GM12878 (cell line): ENCODE measurements around the gene SFN. TPM values are rescaled to one million over a fixed set of nuclear protein-coding genes. Genes with fewer than 3 reads are reported as not detected.

ENCODE experiments used
- BACH1 ChIP-seq: fragments of 450-650 bp; IDR thresholded peaks from 2 replicates; pipeline ENCODE4 v1.6.1; 2017; ENCODE audit warnings: mild to moderate bottlenecking, borderline replicate concordance
- E4F1 ChIP-seq: fragments of 450-650 bp; IDR thresholded peaks from 2 replicates; pipeline ENCODE4 v1.6.1; 2018; ENCODE audit warnings: borderline replicate concordance, mild to moderate bottlenecking; ENCODE audit not compliant: partially characterized antibody
- FOS ChIP-seq: IDR thresholded peaks from 3 replicates; pipeline ENCODE4 v1.6.1; 2011; ENCODE audit warnings: borderline replicate concordance; ENCODE audit not compliant: insufficient read length; ENCODE audit errors: extremely low read depth
- FOXM1 ChIP-seq: IDR thresholded peaks from 2 replicates; pipeline ENCODE4 v1.6.1; 2012; ENCODE audit warnings: low read depth, mild to moderate bottlenecking, inconsistent platforms, low read length, moderate library complexity
- HDAC6 ChIP-seq: fragments of 200-600 bp; sonication (generic); IDR thresholded peaks from one replicate; pipeline ENCODE4 v1.8.0; 2017; ENCODE audit warnings: antibody characterized with exemption; ENCODE audit not compliant: unreplicated experiment
- MEF2A ChIP-seq: IDR thresholded peaks from 2 replicates; pipeline ENCODE4 v1.6.1; 2011; ENCODE audit warnings: low read depth, mild to moderate bottlenecking, low read length, moderate library complexity; ENCODE audit not compliant: insufficient read depth
- NFIC ChIP-seq: IDR thresholded peaks from 2 replicates; pipeline ENCODE4 v1.6.1; 2012; ENCODE audit warnings: low read depth, mild to moderate bottlenecking, inconsistent platforms, low read length, moderate library complexity
- NRF1 ChIP-seq: conservative IDR thresholded peaks from 2 replicates; pipeline ENCODE4 v1.6.1; 2011; ENCODE audit warnings: mild to moderate bottlenecking, low read depth, low read length, improper control_type of control experiment
- PAX8 ChIP-seq: fragments of 450-650 bp; IDR thresholded peaks from 2 replicates; pipeline ENCODE4 v1.6.1; 2017; ENCODE audit warnings: mild to moderate bottlenecking, moderate library complexity
- PBX3 ChIP-seq: IDR thresholded peaks from 2 replicates; pipeline ENCODE4 v1.6.1; 2011; ENCODE audit warnings: mild to moderate bottlenecking, low read depth, low read length, moderate library complexity; ENCODE audit not compliant: insufficient replicate concordance
- RUNX3 ChIP-seq: IDR thresholded peaks from 2 replicates; pipeline ENCODE4 v1.6.1; 2012; ENCODE audit warnings: low read length, inconsistent platforms
- SMARCA5 ChIP-seq: fragments of 450-650 bp; IDR thresholded peaks from 2 replicates; pipeline ENCODE4 v1.6.1; 2017; ENCODE audit warnings: mild to moderate bottlenecking
- SP1 ChIP-seq: IDR thresholded peaks from one replicate; pipeline ENCODE4 v1.6.1; 2011; ENCODE audit warnings: low read depth, low read length
- SPI1 ChIP-seq: IDR thresholded peaks from 2 replicates; pipeline ENCODE4 v1.6.1; 2011; ENCODE audit warnings: low read depth, mild to moderate bottlenecking, low read length, moderate library complexity, borderline replicate concordance; ENCODE audit not compliant: insufficient read depth
- STAT1 ChIP-seq: fragments of 450-650 bp; conservative IDR thresholded peaks from 2 replicates; pipeline ENCODE4 v1.6.1; 2014; ENCODE audit warnings: antibody characterized with exemption, mild to moderate bottlenecking
- YY1 ChIP-seq: IDR thresholded peaks from 2 replicates; pipeline ENCODE4 v1.6.1; 2011; ENCODE audit warnings: low read depth, mild to moderate bottlenecking, low read length
- polyA plus RNA-seq, 11 experiments: library from polyadenylated mRNA; depleted of rRNA in 4 of 11; unstranded in 6 of 11; stranded (reverse) in 5 of 11; fragments of >200 nt; fragmentation: Nextera tagmentation in 4 of 11; fragmentation: Illumina TruSeq in 1 of 11; extraction: Ambion mirVana in 4 of 11; extraction: Trizol in 1 of 11; gene quantifications; 1 replicate in 1 of 11; 2 replicates in 10 of 11; pipeline versions ENCODE4 v1.2.1 to v1.2.3, GENCODE V29; 2011 to 2016; ENCODE audit warnings: inconsistent platforms in 2 of 11, missing spikeins in 2 of 11, low read depth in 1 of 11
- total RNA-seq, 4 experiments: library from RNA; depleted of rRNA in 3 of 4; stranded (reverse); fragments of >200 nt in 3 of 4; fragmentation: Illumina TruSeq in 1 of 4; extraction: Trizol in 1 of 4; gene quantifications; 2 replicates each; pipeline versions ENCODE4 v1.2.1 to v1.2.3, GENCODE V29; 2013 to 2021
- TF ChIP-seq, protein P1 (sequence below): fragments of 450-650 bp; IDR thresholded peaks from 2 replicates; pipeline ENCODE4 v1.6.1; 2017; ENCODE audit warnings: mild to moderate bottlenecking, moderate library complexity
- TF ChIP-seq, protein P2 (sequence below): fragments of 450-650 bp; formaldehyde crosslinking; IDR thresholded peaks from 2 replicates; pipeline ENCODE4 v1.4.0; 2020; ENCODE audit warnings: mild to moderate bottlenecking, moderate library complexity

The SFN gene
- total and polyA plus RNA-seq, 10 of the 15 experiments (the other 5 are each of a cell fraction or from before 2014, with no cell fraction given) = 0.19 to 2.9 (median 1.0) TPM

DNA sequence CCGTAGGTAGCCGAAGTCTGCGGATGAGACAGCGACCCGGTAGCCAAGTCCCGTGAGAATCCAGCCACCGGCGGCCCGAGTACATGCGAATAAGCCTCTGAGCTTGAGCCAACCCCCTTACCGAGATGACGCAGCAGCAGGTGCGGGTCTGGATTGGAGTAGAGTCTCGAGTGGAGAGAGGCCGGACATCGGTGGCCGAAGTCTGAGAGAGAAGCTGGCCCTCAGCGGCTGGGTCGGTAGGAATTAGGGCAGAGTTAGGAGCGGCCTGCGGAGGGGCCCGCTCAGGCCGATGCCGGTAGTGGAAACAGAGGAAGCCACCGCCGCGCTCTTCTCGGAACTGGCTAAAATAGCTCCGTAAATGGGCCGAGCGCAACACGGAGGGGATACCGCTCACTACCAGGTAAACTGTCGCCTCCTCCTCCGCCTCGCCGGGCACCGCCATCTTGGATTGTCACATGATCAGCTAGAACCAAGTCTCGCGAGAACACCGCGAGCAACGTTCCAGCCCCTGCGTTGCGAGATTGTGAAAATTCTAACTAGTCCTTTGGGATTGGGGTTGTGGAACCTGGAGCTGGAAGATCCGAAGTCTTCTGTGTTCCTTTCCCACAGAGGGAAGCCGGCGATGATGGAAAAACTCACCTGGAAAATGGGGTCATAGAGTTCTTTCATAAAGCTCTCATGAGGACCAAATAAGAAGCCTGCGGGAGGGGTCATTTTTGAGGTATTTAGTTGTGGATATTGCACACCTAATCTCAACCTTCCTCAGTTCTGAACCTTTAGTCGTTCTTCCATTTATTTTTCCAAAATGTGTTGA is 37.3 kb downstream of the SFN start, which contains the start of gene GPATCH3 (continued):
- TF ChIP-seq NFIC (peak; percentile 69; the same call in 1 of the 2 replicates), SMARCA5 (no peak), E4F1 (no peak), FOS (no peak), PBX3 (no peak), NRF1 (no peak), RUNX3 (peak; percentile 56), BACH1 (peak; percentile 18; the same call in 1 of the 2 replicates), MEF2A (0 out of 2 replicates have a peak, but pooled peaks have one; percentile 48), YY1 (peak; percentile 100), SP1 (peak; percentile 13), SPI1 (no peak), STAT1 (peak; percentile 64; the same call in 1 of the 2 replicates), PAX8 (no peak), FOXM1 (peak; percentile 50; the same call in 1 of the 2 replicates), HDAC6 (no peak)
- TF ChIP-seq, protein P1, sequence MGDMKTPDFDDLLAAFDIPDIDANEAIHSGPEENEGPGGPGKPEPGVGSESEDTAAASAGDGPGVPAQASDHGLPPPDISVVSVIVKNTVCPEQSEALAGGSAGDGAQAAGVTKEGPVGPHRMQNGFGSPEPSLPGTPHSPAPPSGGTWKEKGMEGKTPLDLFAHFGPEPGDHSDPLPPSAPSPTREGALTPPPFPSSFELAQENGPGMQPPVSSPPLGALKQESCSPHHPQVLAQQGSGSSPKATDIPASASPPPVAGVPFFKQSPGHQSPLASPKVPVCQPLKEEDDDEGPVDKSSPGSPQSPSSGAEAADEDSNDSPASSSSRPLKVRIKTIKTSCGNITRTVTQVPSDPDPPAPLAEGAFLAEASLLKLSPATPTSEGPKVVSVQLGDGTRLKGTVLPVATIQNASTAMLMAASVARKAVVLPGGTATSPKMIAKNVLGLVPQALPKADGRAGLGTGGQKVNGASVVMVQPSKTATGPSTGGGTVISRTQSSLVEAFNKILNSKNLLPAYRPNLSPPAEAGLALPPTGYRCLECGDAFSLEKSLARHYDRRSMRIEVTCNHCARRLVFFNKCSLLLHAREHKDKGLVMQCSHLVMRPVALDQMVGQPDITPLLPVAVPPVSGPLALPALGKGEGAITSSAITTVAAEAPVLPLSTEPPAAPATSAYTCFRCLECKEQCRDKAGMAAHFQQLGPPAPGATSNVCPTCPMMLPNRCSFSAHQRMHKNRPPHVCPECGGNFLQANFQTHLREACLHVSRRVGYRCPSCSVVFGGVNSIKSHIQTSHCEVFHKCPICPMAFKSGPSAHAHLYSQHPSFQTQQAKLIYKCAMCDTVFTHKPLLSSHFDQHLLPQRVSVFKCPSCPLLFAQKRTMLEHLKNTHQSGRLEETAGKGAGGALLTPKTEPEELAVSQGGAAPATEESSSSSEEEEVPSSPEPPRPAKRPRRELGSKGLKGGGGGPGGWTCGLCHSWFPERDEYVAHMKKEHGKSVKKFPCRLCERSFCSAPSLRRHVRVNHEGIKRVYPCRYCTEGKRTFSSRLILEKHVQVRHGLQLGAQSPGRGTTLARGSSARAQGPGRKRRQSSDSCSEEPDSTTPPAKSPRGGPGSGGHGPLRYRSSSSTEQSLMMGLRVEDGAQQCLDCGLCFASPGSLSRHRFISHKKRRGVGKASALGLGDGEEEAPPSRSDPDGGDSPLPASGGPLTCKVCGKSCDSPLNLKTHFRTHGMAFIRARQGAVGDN = peak; percentile 59; the same call in 1 of the 2 replicates
- TF ChIP-seq, protein P2, sequence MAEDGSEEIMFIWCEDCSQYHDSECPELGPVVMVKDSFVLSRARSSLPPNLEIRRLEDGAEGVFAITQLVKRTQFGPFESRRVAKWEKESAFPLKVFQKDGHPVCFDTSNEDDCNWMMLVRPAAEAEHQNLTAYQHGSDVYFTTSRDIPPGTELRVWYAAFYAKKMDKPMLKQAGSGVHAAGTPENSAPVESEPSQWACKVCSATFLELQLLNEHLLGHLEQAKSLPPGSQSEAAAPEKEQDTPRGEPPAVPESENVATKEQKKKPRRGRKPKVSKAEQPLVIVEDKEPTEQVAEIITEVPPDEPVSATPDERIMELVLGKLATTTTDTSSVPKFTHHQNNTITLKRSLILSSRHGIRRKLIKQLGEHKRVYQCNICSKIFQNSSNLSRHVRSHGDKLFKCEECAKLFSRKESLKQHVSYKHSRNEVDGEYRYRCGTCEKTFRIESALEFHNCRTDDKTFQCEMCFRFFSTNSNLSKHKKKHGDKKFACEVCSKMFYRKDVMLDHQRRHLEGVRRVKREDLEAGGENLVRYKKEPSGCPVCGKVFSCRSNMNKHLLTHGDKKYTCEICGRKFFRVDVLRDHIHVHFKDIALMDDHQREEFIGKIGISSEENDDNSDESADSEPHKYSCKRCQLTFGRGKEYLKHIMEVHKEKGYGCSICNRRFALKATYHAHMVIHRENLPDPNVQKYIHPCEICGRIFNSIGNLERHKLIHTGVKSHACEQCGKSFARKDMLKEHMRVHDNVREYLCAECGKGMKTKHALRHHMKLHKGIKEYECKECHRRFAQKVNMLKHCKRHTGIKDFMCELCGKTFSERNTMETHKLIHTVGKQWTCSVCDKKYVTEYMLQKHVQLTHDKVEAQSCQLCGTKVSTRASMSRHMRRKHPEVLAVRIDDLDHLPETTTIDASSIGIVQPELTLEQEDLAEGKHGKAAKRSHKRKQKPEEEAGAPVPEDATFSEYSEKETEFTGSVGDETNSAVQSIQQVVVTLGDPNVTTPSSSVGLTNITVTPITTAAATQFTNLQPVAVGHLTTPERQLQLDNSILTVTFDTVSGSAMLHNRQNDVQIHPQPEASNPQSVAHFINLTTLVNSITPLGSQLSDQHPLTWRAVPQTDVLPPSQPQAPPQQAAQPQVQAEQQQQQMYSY = no peak
